HepG2 (cell line): ENCODE data around the gene ITGB2. TPM values are rescaled to one million over a fixed set of nuclear protein-coding genes. Genes with fewer than 3 reads are reported as not detected.
A peak's percentile ranks its signal among the peaks of the same experiment; 100 is the strongest.

Experiments used
- ATM ChIP-seq: fragments of 450-650 bp; IDR thresholded peaks from 2 replicates; pipeline ENCODE4 v1.7.1; 2017; ENCODE audit warnings: mild to moderate bottlenecking, borderline replicate concordance
- CHD2 ChIP-seq: IDR thresholded peaks from 2 replicates; pipeline ENCODE4 v1.6.1; 2011; ENCODE audit warnings: low read depth, low read length, improper control_type of control experiment
- EEA1 ChIP-seq: sonication (generic); formaldehyde crosslinking; IDR thresholded peaks from 2 replicates; pipeline ENCODE4 v1.5.1; 2020; ENCODE audit warnings: mild to moderate bottlenecking, missing genetic modification reagents, borderline replicate concordance
- ETV5 ChIP-seq: IDR thresholded peaks from 2 replicates; pipeline ENCODE4 v1.6.1; 2018; ENCODE audit warnings: missing biosample characterization, missing genetic modification reagents, inconsistent platforms, borderline replicate concordance
- GPBP1L1 ChIP-seq: sonication (generic); formaldehyde crosslinking; IDR thresholded peaks from 2 replicates; pipeline ENCODE4 v1.5.0; 2020; ENCODE audit warnings: mild to moderate bottlenecking, missing genetic modification reagents
- HOXA5 ChIP-seq: sonication (generic); formaldehyde crosslinking; IDR thresholded peaks from 2 replicates; pipeline ENCODE4 v1.4.0; 2020; ENCODE audit warnings: missing genetic modification reagents
- JARID2 ChIP-seq: sonication (generic); formaldehyde crosslinking; IDR thresholded peaks from 2 replicates; pipeline ENCODE4 v1.8.1; 2023; ENCODE audit warnings: missing genetic modification reagents, inconsistent platforms; ENCODE audit not compliant: insufficient replicate concordance
- MXD4 ChIP-seq: IDR thresholded peaks from 2 replicates; pipeline ENCODE4 v1.6.1; 2016; ENCODE audit warnings: mild to moderate bottlenecking, missing biosample characterization, missing genetic modification reagents
- PBX3 ChIP-seq: sonication (generic); formaldehyde crosslinking; IDR thresholded peaks from 2 replicates; pipeline ENCODE4 v1.8.1; 2023; ENCODE audit warnings: missing genetic modification reagents, inconsistent platforms, borderline replicate concordance
- TBX3 ChIP-seq: fragments of 450-650 bp; IDR thresholded peaks from 2 replicates; pipeline ENCODE4 v1.6.1; 2017; ENCODE audit warnings: antibody characterized with exemption, mild to moderate bottlenecking, inconsistent platforms, borderline replicate concordance
- TEAD2 ChIP-seq: sonication (generic); formaldehyde crosslinking; IDR thresholded peaks from 2 replicates; pipeline ENCODE4 v1.9.0; 2021; ENCODE audit warnings: missing genetic modification reagents
- TOPORS ChIP-seq: sonication (generic); formaldehyde crosslinking; IDR thresholded peaks from 2 replicates; pipeline ENCODE4 v1.8.0; 2023; ENCODE audit warnings: mild to moderate bottlenecking, missing genetic modification reagents
- XBP1 ChIP-seq: sonication (generic); formaldehyde crosslinking; IDR thresholded peaks from 2 replicates; pipeline ENCODE4 v1.5.0; 2020; ENCODE audit warnings: missing genetic modification reagents
- ZMYM3 ChIP-seq: sonication (generic); formaldehyde crosslinking; IDR thresholded peaks from 2 replicates; pipeline ENCODE4 v1.5.1; 2020; ENCODE audit warnings: mild to moderate bottlenecking, missing genetic modification reagents
- ZNF275 ChIP-seq: sonication (generic); formaldehyde crosslinking; IDR thresholded peaks from 2 replicates; pipeline ENCODE4 v1.8.0; 2022; ENCODE audit warnings: missing genetic modification reagents, mild to moderate bottlenecking, inconsistent platforms, borderline replicate concordance
- ZNF513 ChIP-seq: sonication (generic); formaldehyde crosslinking; conservative IDR thresholded peaks from 2 replicates; pipeline ENCODE4 v1.5.0; 2020; ENCODE audit warnings: missing genetic modification reagents
- ZNF619 ChIP-seq: sonication (generic); formaldehyde crosslinking; IDR thresholded peaks from 2 replicates; pipeline ENCODE4 v1.4.0; 2020; ENCODE audit warnings: mild to moderate bottlenecking, missing genetic modification reagents
- ZNF691 ChIP-seq: sonication (generic); formaldehyde crosslinking; IDR thresholded peaks from 2 replicates; pipeline ENCODE4 v1.4.0; 2020; ENCODE audit warnings: missing genetic modification reagents, low read depth, mild to moderate bottlenecking, borderline replicate concordance
- ZNF784 ChIP-seq: sonication (generic); formaldehyde crosslinking; IDR thresholded peaks from 2 replicates; pipeline ENCODE4 v1.5.1; 2020; ENCODE audit warnings: missing genetic modification reagents, mild to moderate bottlenecking, borderline replicate concordance
- ZNF841 ChIP-seq: sonication (generic); formaldehyde crosslinking; IDR thresholded peaks from 2 replicates; pipeline ENCODE4 v1.8.1; 2023; ENCODE audit warnings: missing genetic modification reagents, borderline replicate concordance
- ZNF879 ChIP-seq: sonication (generic); formaldehyde crosslinking; IDR thresholded peaks from 2 replicates; pipeline ENCODE4 v1.8.1; 2023; ENCODE audit warnings: missing genetic modification reagents
- ZSCAN9 ChIP-seq: IDR thresholded peaks from 2 replicates; pipeline ENCODE4 v1.6.1; 2016; ENCODE audit warnings: borderline replicate concordance
- polyA plus RNA-seq, 8 experiments: library from polyadenylated mRNA; depleted of rRNA in 3 of 8; stranded (reverse) in 7 of 8; unstranded in 1 of 8; fragments of >200 nt; fragmentation: Illumina TruSeq in 4 of 8; extraction: Trizol in 4 of 8; gene quantifications; 2 replicates each; pipeline versions ENCODE4 v1.2.1 to v1.2.3, GENCODE V29; 2011 to 2016; ENCODE audit warnings: low read depth in 4 of 8, missing spikeins in 1 of 8, mixed read lengths in 1 of 8; ENCODE audit not compliant: insufficient read depth in 1 of 8
- total RNA-seq, 5 experiments: library from RNA; depleted of rRNA; stranded (reverse); fragments of >200 nt; fragmentation: Illumina TruSeq; extraction: Trizol; gene quantifications; 2 replicates each; pipeline ENCODE4 v1.2.3, GENCODE V29; 2016; ENCODE audit warnings: low read depth in 1 of 5

The ITGB2 gene
- total and polyA plus RNA-seq, 2 of the 13 experiments (the other 11 are each of a cell fraction or from before 2014, with no cell fraction given), result 4.2 to 18.0 TPM

GRCh38 chr21:44869781-44870747, 50.6 kb downstream of the ITGB2 start (continued):
- TF ChIP-seq ZNF275 (no peak), ATM (no peak), ETV5 (CRISPR knock-in tag) (peak; percentile 75; the same call in 1 of the 2 replicates), ZSCAN9 (peak; percentile 53; the same call in 1 of the 2 replicates), TBX3 (no peak), TOPORS (CRISPR knock-in tag) (no peak), ZNF841 (no peak), JARID2 (CRISPR knock-in tag) (no peak), GPBP1L1 (CRISPR knock-in tag) (no peak), XBP1 (CRISPR knock-in tag) (no peak), ZNF784 (no peak), PBX3 (CRISPR knock-in tag) (no peak), MXD4 (CRISPR knock-in tag) (no peak), EEA1 (CRISPR knock-in tag) (no peak), HOXA5 (CRISPR knock-in tag) (no peak), ZNF879 (CRISPR knock-in tag) (no peak), CHD2 (no peak), ZNF619 (0 out of 2 replicates have a peak, but pooled peaks have one; percentile 63), ZNF513 (CRISPR knock-in tag) (no peak), TEAD2 (CRISPR knock-in tag) (no peak), ZNF691 (CRISPR knock-in tag) (no peak), ZMYM3 (CRISPR knock-in tag) (no peak)
